Liver (tissue), 9 donors: Measurements from ENCODE around the gene PRR13. TPM values are rescaled to one million over a fixed set of nuclear protein-coding genes. Genes with fewer than 3 reads are reported as not detected.

Source experiments
- DNase-seq: peaks from one replicate; pipeline ENCODE4 v3.0.0-alpha.2; 2017; ENCODE audit warnings: low spot score
- H3K27ac ChIP-seq, 2 donors: one replicate each; pipeline ENCODE4 v1.7.0; 2013; ENCODE audit warnings: inconsistent platforms in 2 of 2, low read length in 2 of 2, control low read depth in 1 of 2, low read depth in 1 of 2, mild to moderate bottlenecking in 1 of 2
- H3K27me3 ChIP-seq, 4 donors: one replicate each; pipeline versions ENCODE4 v1.6.1 to v1.7.0; 2013; ENCODE audit warnings: low read length in 3 of 4, inconsistent platforms in 1 of 4, mild to moderate bottlenecking in 1 of 4, moderate library complexity in 1 of 4; ENCODE audit not compliant: control insufficient read depth in 4 of 4, insufficient read depth in 4 of 4
- H3K36me3 ChIP-seq, 4 donors: one replicate each; pipeline versions ENCODE4 v1.6.1 to v1.7.0; 2013; ENCODE audit warnings: low read length in 3 of 4, mild to moderate bottlenecking in 3 of 4, low read depth in 1 of 4, moderate library complexity in 1 of 4; ENCODE audit not compliant: control insufficient read depth in 4 of 4, insufficient read depth in 3 of 4
- H3K4me1 ChIP-seq, 4 donors: one replicate each; pipeline versions ENCODE4 v1.6.1 to v1.7.0; 2013; ENCODE audit warnings: low read length in 3 of 4, mild to moderate bottlenecking in 3 of 4, moderate library complexity in 1 of 4; ENCODE audit not compliant: control insufficient read depth in 4 of 4, insufficient read depth in 4 of 4
- H3K4me3 ChIP-seq, 3 donors: one replicate each; pipeline versions ENCODE4 v1.6.1 to v1.7.0; 2013; ENCODE audit warnings: low read length in 3 of 3, control low read depth in 1 of 3, low read depth in 1 of 3, mild to moderate bottlenecking in 1 of 3
- H3K9ac ChIP-seq, 2 donors: one replicate each; pipeline ENCODE4 v1.7.0; 2013; ENCODE audit warnings: low read length in 2 of 2, mild to moderate bottlenecking in 2 of 2, moderate library complexity in 2 of 2, control low read depth in 1 of 2, low read depth in 1 of 2
- H3K9me3 ChIP-seq, 4 donors: one replicate each; pipeline versions ENCODE4 v1.6.1 to v1.7.0; 2013; ENCODE audit warnings: low read length in 3 of 4; ENCODE audit not compliant: control insufficient read depth in 4 of 4
- ATF3 ChIP-seq: IDR thresholded peaks from 2 replicates; pipeline ENCODE4 v1.6.1; 2016; ENCODE audit warnings: antibody characterized with exemption
- CTCF ChIP-seq: fragments of 150-350 bp; IDR thresholded peaks from 2 replicates; pipeline ENCODE4 v1.5.1; 2017; ENCODE audit warnings: improper control_type of control experiment, low read depth, low read length; ENCODE audit not compliant: missing input control
- FOXA1 ChIP-seq: IDR thresholded peaks from 2 replicates; pipeline ENCODE4 v1.6.1; 2016; ENCODE audit warnings: antibody characterized with exemption
- FOXA2 ChIP-seq: IDR thresholded peaks from 2 replicates; pipeline ENCODE4 v1.6.1; 2016; ENCODE audit warnings: antibody characterized with exemption
- GABPA ChIP-seq, 2 donors: IDR thresholded peaks in 1 of 2; conservative IDR thresholded peaks in 1 of 2; 2 replicates each; pipeline ENCODE4 v1.6.1; 2016; ENCODE audit warnings: antibody characterized with exemption in 2 of 2, mild to moderate bottlenecking in 1 of 2, moderate library complexity in 1 of 2
- HNF4G ChIP-seq: IDR thresholded peaks from 2 replicates; pipeline ENCODE4 v1.6.1; 2016; ENCODE audit warnings: antibody characterized with exemption
- JUND ChIP-seq, 2 donors: IDR thresholded peaks; 2 replicates each; pipeline ENCODE4 v1.6.1; 2016; ENCODE audit warnings: antibody characterized with exemption in 2 of 2
- MAX ChIP-seq: IDR thresholded peaks from 2 replicates; pipeline ENCODE4 v1.6.1; 2016; ENCODE audit warnings: antibody characterized with exemption
- NR2F2 ChIP-seq: IDR thresholded peaks from 2 replicates; pipeline ENCODE4 v1.6.1; 2016; ENCODE audit warnings: antibody characterized with exemption
- RAD21 ChIP-seq, 2 donors: IDR thresholded peaks; 2 replicates each; pipeline ENCODE4 v1.6.1; 2016; ENCODE audit warnings: antibody characterized with exemption in 2 of 2, mild to moderate bottlenecking in 2 of 2
- REST ChIP-seq: IDR thresholded peaks from 2 replicates; pipeline ENCODE4 v1.6.1; 2016; ENCODE audit warnings: antibody characterized with exemption, mild to moderate bottlenecking
- RXRA ChIP-seq, 2 donors: IDR thresholded peaks; 2 replicates each; pipeline ENCODE4 v1.6.1; 2017 to 2018; ENCODE audit warnings: antibody characterized with exemption in 2 of 2, mild to moderate bottlenecking in 1 of 2
- SP1 ChIP-seq: IDR thresholded peaks from 2 replicates; pipeline ENCODE4 v1.6.1; 2018; ENCODE audit warnings: antibody characterized with exemption, mild to moderate bottlenecking
- TAF1 ChIP-seq: conservative IDR thresholded peaks from 2 replicates; pipeline ENCODE4 v1.6.1; 2016; ENCODE audit warnings: antibody characterized with exemption, mild to moderate bottlenecking
- YY1 ChIP-seq: IDR thresholded peaks from 2 replicates; pipeline ENCODE4 v1.6.1; 2016; ENCODE audit warnings: antibody characterized with exemption, mild to moderate bottlenecking
- ZBTB33 ChIP-seq: IDR thresholded peaks from 2 replicates; pipeline ENCODE4 v1.6.1; 2016; ENCODE audit warnings: antibody characterized with exemption
- WGBS: extraction: QIAGEN DNeasy Blood & Tissue Kit; methylation state at CpG from one replicate; pipeline ENCODE4 v1.1.7; 2013; 5-methylcytosine and 5-hydroxymethylcytosine counted together
- polyA plus RNA-seq, 2 donors: library from polyadenylated mRNA; stranded (reverse) in 1 of 2; unstranded in 1 of 2; fragments of 200-250 nt in 1 of 2; fragments of >200 nt in 1 of 2; fragmentation: Nextera tagmentation in 1 of 2; extraction: Ambion mirVana in 1 of 2; gene quantifications; one replicate each; pipeline versions ENCODE4 v1.2.1 to v1.2.3, GENCODE V29; 2013 to 2015
- total RNA-seq, 2 donors: library from RNA; depleted of rRNA; stranded (reverse); fragments of >200 nt; gene quantifications; one replicate each; pipeline ENCODE4 v1.2.3, GENCODE V29; 2014
- donor health status: healthy.
- donor health status: healthy.
- donor health status: healthy.
- donor health status: healthy.
- donor health status: healthy.

The PRR13 gene
- total and polyA plus RNA-seq, 4 donors = 18.2 to 107 (median 61.3) TPM

- H3K4me1 ChIP-seq = peaks cover 0 to 4% (median 1%) of the 10 kb centered on the region in 4 donors
Observed at GRCh38 chr12:53467880-53468279, 26.3 kb downstream of the PRR13 start.

More at GRCh38 chr12:53467880-53468279, 26.3 kb downstream of the PRR13 start:
- TF ChIP-seq RXRA (IDR thresholded peaks at IDR 0.05) (no peak), NR2F2 (no peak), SP1 (no peak), HNF4G (no peak), JUND (IDR thresholded peaks at IDR 0.05) (no peak), FOXA2 (no peak), YY1 (no peak), MAX (no peak), GABPA (IDR thresholded peaks at IDR 0.05 in 1 of 2, conservative IDR thresholded peaks at IDR 0.05 in 1 of 2) (no peak), ZBTB33 (no peak), FOXA1 (no peak), TAF1 (no peak), ATF3 (no peak), RAD21 (IDR thresholded peaks at IDR 0.05) (no peak), REST (no peak), CTCF (no peak)
- Histone ChIP-seq H3K9me3 (no peaks in the 10 kb centered on the region), H3K36me3 (peaks cover 30 to 98% (median 88%) of the 10 kb centered on the region in 4 donors), H3K27ac (no peak overlapping the region), H3K4me3 (no peak overlapping the region), H3K27me3 (no peaks in the 10 kb centered on the region), H3K9ac (no peak overlapping the region)
- DNase-seq = no peak
- WGBS = 78% methylated on average over 2 of the region's 2 CpGs
